Measurements from ENCODE around the gene ADISSP. TPM values are rescaled to one million over a fixed set of nuclear protein-coding genes. Genes with fewer than 3 reads are reported as not detected.

The ADISSP gene
- total RNA-seq, 6 experiments from 2014 or later: 86.0 to 105 (median 89.9) TPM

GRCh38 chr20:3755269-3755668, 12.3 kb downstream of the ADISSP start:
- no peaks in the 10 kb centered on the region for H3K4me1 Mint-ChIP-seq (ENCODE audit: low read depth)
- H3K27ac Mint-ChIP-seq: no peak overlapping the region
- no peaks in the 10 kb centered on the region for H3K27me3 Mint-ChIP-seq (ENCODE audit: insufficient read depth)
- TF ChIP-seq, protein P1, sequence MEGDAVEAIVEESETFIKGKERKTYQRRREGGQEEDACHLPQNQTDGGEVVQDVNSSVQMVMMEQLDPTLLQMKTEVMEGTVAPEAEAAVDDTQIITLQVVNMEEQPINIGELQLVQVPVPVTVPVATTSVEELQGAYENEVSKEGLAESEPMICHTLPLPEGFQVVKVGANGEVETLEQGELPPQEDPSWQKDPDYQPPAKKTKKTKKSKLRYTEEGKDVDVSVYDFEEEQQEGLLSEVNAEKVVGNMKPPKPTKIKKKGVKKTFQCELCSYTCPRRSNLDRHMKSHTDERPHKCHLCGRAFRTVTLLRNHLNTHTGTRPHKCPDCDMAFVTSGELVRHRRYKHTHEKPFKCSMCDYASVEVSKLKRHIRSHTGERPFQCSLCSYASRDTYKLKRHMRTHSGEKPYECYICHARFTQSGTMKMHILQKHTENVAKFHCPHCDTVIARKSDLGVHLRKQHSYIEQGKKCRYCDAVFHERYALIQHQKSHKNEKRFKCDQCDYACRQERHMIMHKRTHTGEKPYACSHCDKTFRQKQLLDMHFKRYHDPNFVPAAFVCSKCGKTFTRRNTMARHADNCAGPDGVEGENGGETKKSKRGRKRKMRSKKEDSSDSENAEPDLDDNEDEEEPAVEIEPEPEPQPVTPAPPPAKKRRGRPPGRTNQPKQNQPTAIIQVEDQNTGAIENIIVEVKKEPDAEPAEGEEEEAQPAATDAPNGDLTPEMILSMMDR (IDR thresholded peaks at IDR 0.05): no peak
- no peak overlapping the region for H3K4me3 Mint-ChIP-seq
- H3K9me3 Mint-ChIP-seq: no peaks in the 10 kb centered on the region
- H3K36me3 Mint-ChIP-seq (ENCODE audit: low read depth): peaks cover 15% of the 10 kb centered on the region
- DNase-seq: no peak

- no peak for DNase-seq
- H3K27ac Mint-ChIP-seq: no peak overlapping the region
- TF ChIP-seq, protein P1 (IDR thresholded peaks at IDR 0.05): no peak
- H3K4me1 Mint-ChIP-seq (ENCODE audit: low read depth): no peaks in the 10 kb centered on the region
- H3K27me3 Mint-ChIP-seq (ENCODE audit: insufficient read depth): no peaks in the 10 kb centered on the region
- no peaks in the 10 kb centered on the region for H3K9me3 Mint-ChIP-seq
- H3K4me3 Mint-ChIP-seq: no peak overlapping the region
- peaks cover 15% of the 10 kb centered on the region for H3K36me3 Mint-ChIP-seq (ENCODE audit: low read depth)
Measured at GRCh38 chr20:3754276-3754630, 13.3 kb downstream of the ADISSP start.

DNA sequence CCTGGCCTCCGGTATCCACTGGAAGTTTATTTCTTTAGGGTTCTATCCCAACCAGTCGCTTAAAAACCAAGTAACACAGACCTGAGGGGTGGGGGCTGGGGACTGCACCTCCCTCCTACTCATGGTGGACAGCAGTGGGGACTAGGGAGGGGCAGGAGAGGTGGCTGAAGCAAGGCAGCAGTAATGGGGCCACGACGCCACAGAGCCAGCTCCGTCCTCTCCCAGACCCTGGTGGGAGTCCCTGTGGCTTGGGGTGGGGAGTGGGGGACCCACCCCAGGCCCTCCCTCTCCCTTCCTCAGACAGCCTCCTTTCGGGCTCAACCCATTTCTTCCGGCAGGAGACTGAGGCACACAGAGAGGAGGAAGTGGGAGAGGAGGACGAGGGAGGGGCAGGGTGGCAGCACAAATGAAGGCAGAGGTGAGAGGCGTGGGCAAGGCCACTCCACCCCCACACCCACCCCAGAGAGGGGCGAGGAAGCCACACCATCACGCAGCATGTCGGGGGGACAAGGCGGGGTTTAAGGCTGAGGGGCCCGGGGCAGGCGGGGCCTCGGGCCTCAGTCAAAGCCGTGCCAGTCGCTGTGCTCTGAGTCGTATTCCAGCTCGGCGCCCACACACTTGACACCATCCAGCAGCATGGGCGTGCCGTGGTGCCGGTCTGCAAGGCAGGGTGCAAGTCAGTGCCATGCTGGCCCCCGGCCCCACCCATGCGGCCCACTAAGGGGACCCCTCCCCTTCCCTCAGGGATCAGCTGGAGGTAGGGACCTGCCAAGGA, 13.9 kb downstream of the ADISSP start:
- DNase-seq: no peak
- Mint-ChIP-seq H3K36me3 (ENCODE audit: low read depth) (peaks cover 15% of the 10 kb centered on the region), H3K27me3 (ENCODE audit: insufficient read depth) (no peaks in the 10 kb centered on the region; the same call in 1 of the 2 replicates), H3K9me3 (no peaks in the 10 kb centered on the region), H3K27ac (no peak overlapping the region), H3K4me3 (no peak overlapping the region), H3K4me1 (ENCODE audit: low read depth) (no peaks in the 10 kb centered on the region)
- TF ChIP-seq, protein P1 (IDR thresholded peaks at IDR 0.05): no peak

DNA sequence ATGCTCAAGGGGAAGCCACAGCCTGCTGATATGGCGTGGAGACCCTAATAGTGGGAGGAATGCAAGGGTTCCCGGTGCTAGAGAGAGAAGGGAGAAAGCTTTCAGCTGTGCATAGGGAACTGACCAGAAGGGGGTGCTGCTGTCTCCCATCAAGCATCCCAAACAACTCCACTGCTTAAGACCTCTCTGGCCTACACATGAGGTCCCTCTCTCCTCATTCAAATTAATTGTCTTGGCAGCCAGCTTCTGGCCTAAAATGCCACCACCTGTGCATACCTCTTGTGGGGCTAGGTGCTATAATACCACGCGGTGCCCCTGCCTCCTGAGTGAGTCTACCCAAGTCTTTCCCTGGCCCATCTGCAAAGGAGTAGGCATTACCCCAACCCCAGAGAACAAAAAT, 14.5 kb downstream of the ADISSP start:
- Mint-ChIP-seq H3K4me3 (no peak overlapping the region), H3K36me3 (ENCODE audit: low read depth) (peaks cover 14% of the 10 kb centered on the region), H3K9me3 (no peaks in the 10 kb centered on the region), H3K4me1 (ENCODE audit: low read depth) (no peaks in the 10 kb centered on the region), H3K27ac (no peak overlapping the region), H3K27me3 (ENCODE audit: insufficient read depth) (no peaks in the 10 kb centered on the region; the same call in 1 of the 2 replicates)
- TF ChIP-seq, protein P1 (IDR thresholded peaks at IDR 0.05): peak; percentile 85
- DNase-seq: peak; percentile 47

GRCh38 chr20:3752386-3752759, 15.2 kb downstream of the ADISSP start:
- H3K4me1 Mint-ChIP-seq (ENCODE audit: low read depth): no peaks in the 10 kb centered on the region
- H3K27ac Mint-ChIP-seq: no peak overlapping the region
- H3K36me3 Mint-ChIP-seq (ENCODE audit: low read depth): peaks cover 10% of the 10 kb centered on the region
- no peak for DNase-seq
- H3K27me3 Mint-ChIP-seq (ENCODE audit: insufficient read depth): peaks cover under 1% of the 10 kb centered on the region; the same call in 1 of the 2 replicates
- H3K9me3 Mint-ChIP-seq: no peaks in the 10 kb centered on the region
- TF ChIP-seq, protein P1 (IDR thresholded peaks at IDR 0.05): no peak
- H3K4me3 Mint-ChIP-seq: no peak overlapping the region
